ENCODE results near the gene N4BP3. TPM values are rescaled to one million over a fixed set of nuclear protein-coding genes. Genes with fewer than 3 reads are reported as not detected.

Gene N4BP3
- total and polyA plus RNA-seq, 2 of the 13 experiments (the other 11 are each of a cell fraction or from before 2014, with no cell fraction given), result 0.13 TPM; not detected in 1

- BruUV-seq (replicated peaks), result no TSS peak
- no peaks in the 10 kb centered on the region for H3K36me3 ChIP-seq (replicated peaks in 1 of 2; ENCODE audit: control insufficient read depth in 1 of 2, insufficient read depth in 2 of 2, low read length in 2 of 2)
- ChIA-PET CTCF (ENCODE audit: low intra/inter-chr PET ratio, low total read pairs) (no interaction called here), POLR2A (no interaction called here)
- no peaks in the 10 kb centered on the region for H3K9me3 ChIP-seq (ENCODE audit: low read length)
- H3K4me3 ChIP-seq (replicated peaks in 1 of 3; ENCODE audit: insufficient read depth in 1 of 3, low read depth in 2 of 3, low read length in 3 of 3), result no peak overlapping the region
- DNase-seq (ENCODE audit: low spot score) (no peak), FAIRE-seq (no peak), ATAC-seq (no peak)
- H3K79me2 ChIP-seq (ENCODE audit: insufficient read depth, low read length), result no peaks in the 10 kb centered on the region
- intact Hi-C loops (cut with micrococcal nuclease; ENCODE audit: unreplicated experiment), result no loop called here
- 28% methylated on average over 2 of the region's 2 CpGs for whole genome bisulfite sequencing (ENCODE audit: low lambda C conversion rate)
- H2AFZ ChIP-seq (ENCODE audit: low read length), result no peak overlapping the region
- no peak overlapping the region for H3K4me2 ChIP-seq (ENCODE audit: low read depth, low read length)
- no peaks in the 10 kb centered on the region for H4K20me1 ChIP-seq (ENCODE audit: insufficient read depth, low read length)
- H3K4me1 ChIP-seq (ENCODE audit: insufficient read depth, low read length), result no peaks in the 10 kb centered on the region
- H3K9ac ChIP-seq (ENCODE audit: insufficient read depth, low read depth, low read length), result no peak overlapping the region
- H3K27me3 ChIP-seq (ENCODE audit: control insufficient read depth in 1 of 2, insufficient read depth in 2 of 2, low read length in 2 of 2), result peaks cover 2 to 15% of the 10 kb centered on the region in 2 experiments; a peak in 4 of 5 replicates
- H3K27ac ChIP-seq (ENCODE audit: extremely low read length, insufficient read depth, low read length), result no peak overlapping the region
- in situ Hi-C loops (cut with HindIII; ENCODE audit: extremely low pct_ligation_motif_present, low pct_unique_long_range_greater_than_20kb), result no loop called here
- TF ChIP-seq SMC3 (IDR thresholded peaks at IDR 0.05; ENCODE audit: low read length), result no peak
- no peak for TF ChIP-seq THYN1 (CRISPR knock-in tag; IDR thresholded peaks at IDR 0.05; ENCODE audit: borderline replicate concordance, low read depth)
- TF ChIP-seq ZKSCAN5 (CRISPR knock-in tag; IDR thresholded peaks at IDR 0.05), result no peak
- no peak for TF ChIP-seq NFYB (CRISPR knock-in tag; IDR thresholded peaks at IDR 0.05)
- no peak for TF ChIP-seq CEBPZ (IDR thresholded peaks at IDR 0.05; ENCODE audit: low read length)
- TF ChIP-seq ZBTB38 (CRISPR knock-in tag; IDR thresholded peaks at IDR 0.05), result no peak
- no peak for TF ChIP-seq ZMAT3 (CRISPR knock-in tag; conservative IDR thresholded peaks at IDR 0.05)
- no peak for TF ChIP-seq SYNCRIP (IDR thresholded peaks at IDR 0.05; ENCODE audit: insufficient read depth, low read depth, low read length)
- no peak for TF ChIP-seq ZNF17 (CRISPR knock-in tag; IDR thresholded peaks at IDR 0.05)
- TF ChIP-seq KMT2A (CRISPR knock-in tag; IDR thresholded peaks at IDR 0.05), result no peak
- no peak for TF ChIP-seq NFE2 (CRISPR knock-in tag; IDR thresholded peaks at IDR 0.05)
- no peak for TF ChIP-seq SRF (IDR thresholded peaks at IDR 0.05; ENCODE audit: low read depth, low read length)
- TF ChIP-seq TFDP1 (CRISPR knock-in tag; IDR thresholded peaks at IDR 0.05; ENCODE audit: borderline replicate concordance), result no peak
- no peak for TF ChIP-seq SALL1 (CRISPR knock-in tag; IDR thresholded peaks at IDR 0.05)
- no peak for TF ChIP-seq JDP2 (CRISPR knock-in tag; IDR thresholded peaks at IDR 0.05; ENCODE audit: borderline replicate concordance)
- TF ChIP-seq SALL2 (CRISPR knock-in tag; IDR thresholded peaks at IDR 0.05), result no peak
- TF ChIP-seq ASH2L (IDR thresholded peaks at IDR 0.05; ENCODE audit: insufficient read length, low read depth, low read length), result no peak
- TF ChIP-seq ZNF282 (IDR thresholded peaks at IDR 0.05; ENCODE audit: partially characterized antibody), result no peak
- TF ChIP-seq U2AF2 (IDR thresholded peaks at IDR 0.05; ENCODE audit: low read depth, low read length), result no peak
- TF ChIP-seq SOX6 (IDR thresholded peaks at IDR 0.05), result no peak
- no peak for TF ChIP-seq SOX6 (CRISPR knock-in tag; IDR thresholded peaks at IDR 0.05)
These were observed 57.1 kb downstream of the N4BP3 start for GRCh38 chr5:178170455-178170854.
